Heart left ventricle (tissue), 16 donors: ENCODE measurements around the gene DEFB124. TPM values are rescaled to one million over a fixed set of nuclear protein-coding genes. Genes with fewer than 3 reads are reported as not detected.

Experiments
- ATAC-seq, 4 donors: fragments of 200-7000 bp; cut with Tn5 transposase; one replicate each; pipeline ENCODE4 v1.9.1; 2020 to 2022; ENCODE audit warnings: moderate library complexity in 4 of 4, mild to moderate bottlenecking in 3 of 4, moderate number of reproducible peaks in 1 of 4
- DNase-seq, 5 donors: peaks; one replicate each; pipeline ENCODE4 v3.0.0-alpha.2; 2020
- H3K27ac ChIP-seq, 12 donors: fragments of 200-600 bp; sonication (generic) in 4 of 12; one replicate each; pipeline versions ENCODE4 v1.5.0 to v1.8.0; 2016 to 2022; ENCODE audit warnings: mild to moderate bottlenecking in 2 of 12
- H3K27me3 ChIP-seq, 9 donors: fragments of 200-600 bp; sonication (generic) in 2 of 9; one replicate each; pipeline versions ENCODE4 v1.5.1 to v1.8.0; 2016 to 2022; ENCODE audit warnings: mild to moderate bottlenecking in 3 of 9
- H3K36me3 ChIP-seq, 9 donors: fragments of 200-600 bp; sonication (generic) in 2 of 9; one replicate each; pipeline versions ENCODE4 v1.5.0 to v1.8.0; 2018 to 2022; ENCODE audit warnings: mild to moderate bottlenecking in 2 of 9
- H3K4me1 ChIP-seq, 12 donors: fragments of 200-600 bp; sonication (generic) in 4 of 12; one replicate each; pipeline versions ENCODE4 v1.5.0 to v1.8.0; 2016 to 2022; ENCODE audit warnings: mild to moderate bottlenecking in 3 of 12
- H3K4me3 ChIP-seq, 12 donors: fragments of 200-600 bp; sonication (generic) in 4 of 12; one replicate each; pipeline versions ENCODE4 v1.5.0 to v1.8.0; 2017 to 2022; ENCODE audit warnings: mild to moderate bottlenecking in 9 of 12, moderate library complexity in 4 of 12
- H3K9me3 ChIP-seq, 12 donors: fragments of 200-600 bp; sonication (generic) in 4 of 12; one replicate each; pipeline versions ENCODE4 v1.5.0 to v1.8.0; 2016 to 2022; ENCODE audit warnings: mild to moderate bottlenecking in 1 of 12
- CTCF ChIP-seq, 12 donors: fragments of 200-600 bp; sonication (generic) in 4 of 12; IDR thresholded peaks; one replicate each; pipeline versions ENCODE4 v1.5.0 to v1.8.0; 2018 to 2022; ENCODE audit warnings: antibody characterized with exemption in 12 of 12, mild to moderate bottlenecking in 5 of 12
- POLR2A ChIP-seq, 2 donors: fragments of 450-650 bp; IDR thresholded peaks; one replicate each; pipeline ENCODE4 v1.6.1; 2017; ENCODE audit warnings: antibody characterized with exemption in 2 of 2, mild to moderate bottlenecking in 2 of 2, moderate library complexity in 2 of 2
- WGBS, 4 donors: extraction: QIAGEN DNeasy Blood & Tissue Kit in 2 of 4; methylation state at CpG; one replicate each; pipeline versions ENCODE4 v1.1.5 to v1.1.7; 2013 to 2018; 5-methylcytosine and 5-hydroxymethylcytosine counted together
- intact Hi-C, 10 donors: fragments of 100-400 bp; cut with DNase I; formaldehyde crosslinking; loops; one replicate each; pipeline versions ENCODE4 v1.11.1 to v1.14.2; 2022
- polyA plus RNA-seq, 2 donors: library from polyadenylated mRNA; stranded (reverse); fragments of 200-250 nt; gene quantifications; one replicate each; pipeline ENCODE4 v1.2.3, GENCODE V29; 2013
- total RNA-seq, 9 donors: library from RNA; depleted of rRNA in 2 of 9; stranded (reverse); fragments of >200 nt in 2 of 9; fragmentation: NEBNext Ultra II Directional in 3 of 9; extraction: Animal tissue kit (Norgen Biotek cat#: 25700) in 3 of 9; gene quantifications; one replicate each; pipeline versions ENCODE4 v1.1.0 to v1.2.4, GENCODE V29; 2016 to 2023
- donor health status: ischemic (EF 13 %, LVEDD 7.1; RV severe dilation, severe dysfunction).
- donor health status: healthy with polysubstance abuse.
- donor health status: DM: no; HTN: yes; CAD: no.
- donor health status: DM: no; HTN: no; CAD: no.
- donor health status: ischemic (EF 25% LVEDD 6.9; RV normal size, moderate dysfunction).
- donor health status: ischemic (EF 25% LVEDD 5.7; RV mildly dilated, moderate dysfunction).
- donor health status: healthy.
- donor health status: DM: yes; HTN: yes; CAD: no.
- donor health status: ischemic (EF 35%, LVEDD 5.7; RV mildly dilated, moderate dysfunction).
- donor health status: nonischemic (EF 11% LVEDD 7.7; RV severe dilation, severe dysfunction).
- donor health status: DM: yes; HTN: yes; CAD: no.
- donor health status: PGD.
- donor health status: ischemic (EF 29% LVEDD 5.4; RV normal size, mild dysfunction).
- donor health status: nonischemic (EF 23%, LVEDD 6.1; RV moderate dilation, normal function).

The DEFB124 gene
- total and polyA plus RNA-seq, 11 donors = 0.76 TPM; not detected in 10

GRCh38 chr20:31418307-31418706 lies 56.6 kb downstream of the DEFB124 start:
- ATAC-seq (no peak), DNase-seq (no peak)
- 77 to 83% (median 82%) methylated on average over 7 of the region's 7 CpGs for WGBS, 4 donors
- Histone ChIP-seq H3K9me3 (no peaks in the 10 kb centered on the region), H3K4me3 (no peak overlapping the region), H3K4me1 (no peaks in the 10 kb centered on the region), H3K27ac (no peak overlapping the region), H3K27me3 (peaks cover 0 to 15% (median 0%) of the 10 kb centered on the region in 9 donors), H3K36me3 (no peaks in the 10 kb centered on the region)
- intact Hi-C loops = no loop called here
- TF ChIP-seq CTCF (IDR thresholded peaks at IDR 0.05) (no peak), POLR2A (IDR thresholded peaks at IDR 0.05) (no peak)

GRCh38 chr20:31415653-31416052 lies 59.3 kb downstream of the DEFB124 start:
- intact Hi-C loops = no loop called here
- Histone ChIP-seq H3K27ac (no peak overlapping the region), H3K4me1 (no peaks in the 10 kb centered on the region), H3K9me3 (no peaks in the 10 kb centered on the region), H3K36me3 (no peaks in the 10 kb centered on the region), H3K4me3 (no peak overlapping the region), H3K27me3 (peaks cover 0 to 15% (median 0%) of the 10 kb centered on the region in 9 donors)
- ATAC-seq (no peak), DNase-seq (no peak)
- TF ChIP-seq CTCF (IDR thresholded peaks at IDR 0.05) (no peak), POLR2A (IDR thresholded peaks at IDR 0.05) (no peak)
- WGBS, 4 donors = 88 to 90% (median 89%) methylated on average over 2 of the region's 2 CpGs

Other genes with a start within 250 kb of the DEFB124 start
- gene DEFB115, start 217.5 kb downstream of the DEFB124 start, total RNA-seq = not detected
- not detected for gene DEFB115, start 217.5 kb downstream of the DEFB124 start, polyA plus RNA-seq
- gene DEFB116, start 166.5 kb downstream of the DEFB124 start, total RNA-seq = not detected
- not detected for gene DEFB116, start 166.5 kb downstream of the DEFB124 start, polyA plus RNA-seq
- gene DEFB118, start 106.5 kb downstream of the DEFB124 start, total RNA-seq = not detected
- gene DEFB118, start 106.5 kb downstream of the DEFB124 start, polyA plus RNA-seq = not detected
- not detected for gene DEFB119, start 84.5 kb downstream of the DEFB124 start, total RNA-seq
- gene DEFB119, start 84.5 kb downstream of the DEFB124 start, polyA plus RNA-seq = not detected
- not detected for gene DEFB121, start 68.9 kb downstream of the DEFB124 start, total RNA-seq
- gene DEFB121, start 68.9 kb downstream of the DEFB124 start, polyA plus RNA-seq = not detected
- gene DEFB123, start 34.5 kb downstream of the DEFB124 start, total RNA-seq = not detected
- gene DEFB123, start 34.5 kb downstream of the DEFB124 start, polyA plus RNA-seq = not detected
- 1 to 10 TPM in 8 of 9 donors, under 1 TPM in 1; 0.44 to 5.3 (median 1.5) TPM for gene REM1, start 161 bp upstream of the DEFB124 start, total RNA-seq
- 1 to 10 TPM; 2.6 to 3.2 TPM for gene REM1, start 161 bp upstream of the DEFB124 start, polyA plus RNA-seq
- 100 to 1,000 TPM in 1 of 9 donors, 10 to 100 TPM in 8; 22.3 to 110 (median 39.8) TPM for gene HM13, start 39.3 kb upstream of the DEFB124 start, total RNA-seq
- 100 to 1,000 TPM in 1 of 2 donors, 10 to 100 TPM in 1; 41.0 to 119 TPM for gene HM13, start 39.3 kb upstream of the DEFB124 start, polyA plus RNA-seq
- gene ID1, start 130.2 kb upstream of the DEFB124 start, total RNA-seq = 100 to 1,000 TPM in 6 of 9 donors, 10 to 100 TPM in 3; 72.4 to 619 (median 112) TPM
- 100 to 1,000 TPM; 140 to 327 TPM for gene ID1, start 130.2 kb upstream of the DEFB124 start, polyA plus RNA-seq
- 10 to 100 TPM in 5 of 9 donors, 1 to 10 TPM in 4; 5.7 to 29.4 (median 10.6) TPM for gene COX4I2, start 162.8 kb upstream of the DEFB124 start, total RNA-seq
- 10 to 100 TPM; 13.6 to 42.8 TPM for gene COX4I2, start 162.8 kb upstream of the DEFB124 start, polyA plus RNA-seq
- 100 to 1,000 TPM in 1 of 9 donors, 10 to 100 TPM in 8; 32.2 to 176 (median 62.6) TPM for gene BCL2L1, start 247.7 kb upstream of the DEFB124 start, total RNA-seq
- 100 to 1,000 TPM in 1 of 2 donors, 10 to 100 TPM in 1; 43.1 to 217 TPM for gene BCL2L1, start 247.7 kb upstream of the DEFB124 start, polyA plus RNA-seq